HCT116 (cell line): ENCODE results near the gene JSRP1.

Source experiments
- EZH2 ChIP-seq: fragments of 200-600 bp; sonication (generic); IDR thresholded peaks from 2 replicates; pipeline ENCODE4 v1.6.1; 2017; ENCODE audit warnings: antibody characterized with exemption, mixed run types
- POLR2A ChIP-seq: IDR thresholded peaks from 2 replicates; pipeline ENCODE4 v1.7.0; 2011; ENCODE audit warnings: borderline replicate concordance; ENCODE audit not compliant: insufficient read depth, insufficient read length; ENCODE audit errors: extremely low read depth
- POLR2AphosphoS5 ChIP-seq: IDR thresholded peaks from 2 replicates; pipeline ENCODE4 v1.6.1; 2011; ENCODE audit warnings: mild to moderate bottlenecking, low read depth, low read length, moderate library complexity
- TF ChIP-seq, protein P1 (sequence below), 3 experiments: fragments of 200-600 bp in 1 of 3; sonication (generic) in 1 of 3; IDR thresholded peaks in 2 of 3; conservative IDR thresholded peaks in 1 of 3; 2 replicates each; pipeline ENCODE4 v1.5.1; 2012 to 2017; ENCODE audit warnings: low read depth in 2 of 3, low read length in 2 of 3, antibody characterized with exemption in 1 of 3, borderline replicate concordance in 1 of 3, control low read depth in 1 of 3, mild to moderate bottlenecking in 1 of 3, mixed read lengths in 1 of 3, mixed run types in 1 of 3, moderate library complexity in 1 of 3; ENCODE audit not compliant: insufficient read depth in 1 of 3

- TF ChIP-seq EZH2: no peak
- TF ChIP-seq POLR2A: no peak
- TF ChIP-seq, protein P1, sequence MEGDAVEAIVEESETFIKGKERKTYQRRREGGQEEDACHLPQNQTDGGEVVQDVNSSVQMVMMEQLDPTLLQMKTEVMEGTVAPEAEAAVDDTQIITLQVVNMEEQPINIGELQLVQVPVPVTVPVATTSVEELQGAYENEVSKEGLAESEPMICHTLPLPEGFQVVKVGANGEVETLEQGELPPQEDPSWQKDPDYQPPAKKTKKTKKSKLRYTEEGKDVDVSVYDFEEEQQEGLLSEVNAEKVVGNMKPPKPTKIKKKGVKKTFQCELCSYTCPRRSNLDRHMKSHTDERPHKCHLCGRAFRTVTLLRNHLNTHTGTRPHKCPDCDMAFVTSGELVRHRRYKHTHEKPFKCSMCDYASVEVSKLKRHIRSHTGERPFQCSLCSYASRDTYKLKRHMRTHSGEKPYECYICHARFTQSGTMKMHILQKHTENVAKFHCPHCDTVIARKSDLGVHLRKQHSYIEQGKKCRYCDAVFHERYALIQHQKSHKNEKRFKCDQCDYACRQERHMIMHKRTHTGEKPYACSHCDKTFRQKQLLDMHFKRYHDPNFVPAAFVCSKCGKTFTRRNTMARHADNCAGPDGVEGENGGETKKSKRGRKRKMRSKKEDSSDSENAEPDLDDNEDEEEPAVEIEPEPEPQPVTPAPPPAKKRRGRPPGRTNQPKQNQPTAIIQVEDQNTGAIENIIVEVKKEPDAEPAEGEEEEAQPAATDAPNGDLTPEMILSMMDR (IDR thresholded peaks at IDR 0.05 in 2 of 3, conservative IDR thresholded peaks at IDR 0.05 in 1 of 3; ENCODE audit: borderline replicate concordance in 1 of 3, insufficient read depth in 1 of 3, low read depth in 2 of 3, low read length in 2 of 3): no peak
- TF ChIP-seq POLR2AphosphoS5: no peak
Measured at GRCh38 chr19:2210206-2210605, 46.0 kb downstream of the JSRP1 start.
